Stimulated activated naive B cell treated with anti-CD40 and anti-IgM and Interleukin-4, amounts not matched to agents 10 μg/mL and 1 μg/mL and 100 μg/mL, for 72 hours (primary cell): ENCODE measurements around the gene HAL.

Experiments used
- ATAC-seq, 2 donors: fragments of 150-1000 bp; cut with Tn5 transposase; replicated peaks; 2 replicates each; pipeline ENCODE4 v1.10.0; 2021; ENCODE audit warnings: moderate library complexity in 1 of 2
- DNase-seq: peaks from one replicate; pipeline ENCODE4 v3.0.0; 2021
- H3K27ac Mint-ChIP-seq: one replicate; pipeline ENCODE4 v1.8.0; 2022; ENCODE audit warnings: mild to moderate bottlenecking, mixed read lengths
- H3K27me3 Mint-ChIP-seq, 2 donors: one replicate each; pipeline ENCODE4 v1.8.0; 2022; ENCODE audit warnings: mixed read lengths in 2 of 2
- H3K36me3 Mint-ChIP-seq, 2 donors: one replicate each; pipeline ENCODE4 v1.8.0; 2022; ENCODE audit warnings: mixed read lengths in 2 of 2, mild to moderate bottlenecking in 1 of 2
- H3K4me1 Mint-ChIP-seq, 2 donors: one replicate each; pipeline ENCODE4 v1.8.0; 2022; ENCODE audit warnings: mixed read lengths in 2 of 2, mild to moderate bottlenecking in 1 of 2
- H3K4me3 Mint-ChIP-seq, 2 donors: one replicate each; pipeline ENCODE4 v1.8.0; 2022; ENCODE audit warnings: mild to moderate bottlenecking in 2 of 2, mixed read lengths in 2 of 2, moderate library complexity in 1 of 2
- H3K9me3 Mint-ChIP-seq, 2 donors: one replicate each; pipeline ENCODE4 v1.8.0; 2022; ENCODE audit warnings: mixed read lengths in 2 of 2, mild to moderate bottlenecking in 1 of 2

The HAL gene

GRCh38 chr12:95953000-95953399 lies 43.1 kb downstream of the HAL start:
- H3K36me3 Mint-ChIP-seq = peaks cover 5% of the 10 kb centered on the region in 2 donors
- ATAC-seq (no peak), DNase-seq (no peak)
- H3K9me3 Mint-ChIP-seq = no peaks in the 10 kb centered on the region
- no peak overlapping the region for H3K27ac Mint-ChIP-seq
- no peak overlapping the region for H3K4me3 Mint-ChIP-seq
- peaks cover 0 to 5% of the 10 kb centered on the region in 2 donors for H3K27me3 Mint-ChIP-seq
- no peaks in the 10 kb centered on the region for H3K4me1 Mint-ChIP-seq

GRCh38 chr12:95951515-95951914 lies 44.6 kb downstream of the HAL start:
- DNase-seq = no peak
- Mint-ChIP-seq H3K9me3 (no peaks in the 10 kb centered on the region), H3K36me3 (peaks cover 4 to 5% of the 10 kb centered on the region in 2 donors), H3K4me3 (no peak overlapping the region), H3K4me1 (no peaks in the 10 kb centered on the region), H3K27me3 (peaks cover 0 to 5% of the 10 kb centered on the region in 2 donors), H3K27ac (no peak overlapping the region)
- no peak for ATAC-seq

GRCh38 chr12:95949477-95950206 lies 46.5 kb downstream of the HAL start:
- Mint-ChIP-seq H3K9me3 (no peaks in the 10 kb centered on the region), H3K4me3 (no peak overlapping the region), H3K36me3 (no peaks in the 10 kb centered on the region), H3K4me1 (no peaks in the 10 kb centered on the region), H3K27ac (no peak overlapping the region), H3K27me3 (peaks cover 0 to 5% of the 10 kb centered on the region in 2 donors)
- no peak for DNase-seq
- ATAC-seq = no peak

GRCh38 chr12:95944108-95944704 lies 51.9 kb downstream of the HAL start:
- H3K27ac Mint-ChIP-seq = no peak overlapping the region
- DNase-seq (no peak), ATAC-seq (no peak)
- H3K27me3 Mint-ChIP-seq = no peaks in the 10 kb centered on the region
- H3K4me1 Mint-ChIP-seq = peaks cover 3 to 6% of the 10 kb centered on the region in 2 donors
- H3K9me3 Mint-ChIP-seq = no peaks in the 10 kb centered on the region
- H3K36me3 Mint-ChIP-seq = no peaks in the 10 kb centered on the region
- peak overlapping the region in 1 of 2 donors; percentile 10 for H3K4me3 Mint-ChIP-seq

- ATAC-seq (peak; percentile 71 to 72), DNase-seq (peak; percentile 46)
- H3K27me3 Mint-ChIP-seq = no peaks in the 10 kb centered on the region
- H3K27ac Mint-ChIP-seq = peak within 1 kb of the TSS; percentile 94
- peaks cover 3 to 6% of the 10 kb centered on the region in 2 donors for H3K4me1 Mint-ChIP-seq
- H3K4me3 Mint-ChIP-seq = peak within 1 kb of the TSS; percentile 91 to 92
- no peaks in the 10 kb centered on the region for H3K9me3 Mint-ChIP-seq
- H3K36me3 Mint-ChIP-seq = no peaks in the 10 kb centered on the region
Measured at GRCh38 chr12:95943330-95943842, 52.8 kb downstream of the HAL start, which contains the start of gene AMDHD1. TSS of gene AMDHD1 (plus strand) at chr12:95943331. CDS start at chr12:95943399, 68 bp downstream.

GRCh38 chr12:95942524-95943329 lies 53.4 kb downstream of the HAL start, which contains the start of gene CCDC38:
TSS of gene CCDC38 (minus strand) at chr12:95942614. CDS start at chr12:95936509, 6,105 bp downstream.
- H3K36me3 Mint-ChIP-seq = no peaks in the 10 kb centered on the region
- peak within 1 kb of the TSS; percentile 94 for H3K27ac Mint-ChIP-seq
- peak within 1 kb of the TSS; percentile 91 to 92 for H3K4me3 Mint-ChIP-seq
- DNase-seq (peak; percentile 80), ATAC-seq (peak; percentile 98 to 99)
- H3K27me3 Mint-ChIP-seq = no peaks in the 10 kb centered on the region
- no peaks in the 10 kb centered on the region for H3K9me3 Mint-ChIP-seq
- H3K4me1 Mint-ChIP-seq = peaks cover 3 to 6% of the 10 kb centered on the region in 2 donors

- no peaks in the 10 kb centered on the region for H3K27me3 Mint-ChIP-seq
- H3K27ac Mint-ChIP-seq = peak overlapping the region; percentile 94
- no peaks in the 10 kb centered on the region for H3K9me3 Mint-ChIP-seq
- H3K4me3 Mint-ChIP-seq = peak overlapping the region; percentile 91 to 92
- DNase-seq (no peak), ATAC-seq (peak in 1 of 2 donors; percentile 2)
- H3K36me3 Mint-ChIP-seq = no peaks in the 10 kb centered on the region
- peaks cover 3 to 6% of the 10 kb centered on the region in 2 donors for H3K4me1 Mint-ChIP-seq
Measured at GRCh38 chr12:95942101-95942523, 54.0 kb downstream of the HAL start.

GRCh38 chr12:95940514-95940913 lies 55.6 kb downstream of the HAL start:
- ATAC-seq (no peak), DNase-seq (no peak)
- no peaks in the 10 kb centered on the region for H3K27me3 Mint-ChIP-seq
- H3K4me3 Mint-ChIP-seq = no peak overlapping the region
- no peaks in the 10 kb centered on the region for H3K36me3 Mint-ChIP-seq
- H3K9me3 Mint-ChIP-seq = no peaks in the 10 kb centered on the region
- no peak overlapping the region for H3K27ac Mint-ChIP-seq
- peaks cover 3 to 6% of the 10 kb centered on the region in 2 donors for H3K4me1 Mint-ChIP-seq
